Tibial nerve (tissue), 4 donors: ENCODE measurements around the gene KRTAP5-11.
"Not testable (repeated sequence)": the region's sequence is repeated elsewhere in the genome, so short reads cannot be mapped to it uniquely, and the experiment has no call there.

Source experiments
- EP300 ChIP-seq, 2 donors: sonication (generic); formaldehyde crosslinking; IDR thresholded peaks; one replicate each; pipeline ENCODE4 v1.6.1; 2017; ENCODE audit warnings: antibody characterized with exemption in 2 of 2, mild to moderate bottlenecking in 1 of 2
- POLR2A ChIP-seq, 2 donors: fragments of 450-650 bp; IDR thresholded peaks; one replicate each; pipeline ENCODE4 v1.6.1; 2017; ENCODE audit warnings: antibody characterized with exemption in 2 of 2, mild to moderate bottlenecking in 2 of 2, moderate library complexity in 2 of 2
- TF ChIP-seq, protein P1 (sequence below), 5 experiments: fragments of 200-600 bp in 3 of 5; fragments of 450-650 bp in 2 of 5; sonication (generic) in 3 of 5; IDR thresholded peaks; one replicate each; pipeline ENCODE4 v1.5.1; 2016 to 2019; ENCODE audit warnings: antibody characterized with exemption in 5 of 5, mild to moderate bottlenecking in 3 of 5, moderate library complexity in 2 of 5

DNA sequence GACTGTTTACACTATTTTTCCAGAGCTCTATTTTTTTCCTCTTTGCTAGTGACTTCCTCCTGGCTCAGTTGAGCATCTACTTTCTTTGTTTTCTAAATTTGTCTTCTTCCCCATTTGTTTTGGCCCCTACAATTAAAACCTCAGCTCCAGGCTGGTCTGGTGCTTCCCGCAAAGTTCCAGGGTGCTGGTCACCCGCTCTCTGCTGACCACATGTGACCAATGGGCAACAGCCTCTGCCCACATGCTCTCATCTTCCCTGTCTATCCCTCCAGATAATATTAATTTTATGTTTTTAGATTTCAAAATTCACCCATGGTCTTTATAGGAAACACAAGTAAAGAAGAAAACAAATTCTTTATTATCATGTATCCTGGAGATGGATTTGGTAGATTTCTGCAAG lies 294 bp upstream of the KRTAP5-11 start:
- TF ChIP-seq, protein P1, sequence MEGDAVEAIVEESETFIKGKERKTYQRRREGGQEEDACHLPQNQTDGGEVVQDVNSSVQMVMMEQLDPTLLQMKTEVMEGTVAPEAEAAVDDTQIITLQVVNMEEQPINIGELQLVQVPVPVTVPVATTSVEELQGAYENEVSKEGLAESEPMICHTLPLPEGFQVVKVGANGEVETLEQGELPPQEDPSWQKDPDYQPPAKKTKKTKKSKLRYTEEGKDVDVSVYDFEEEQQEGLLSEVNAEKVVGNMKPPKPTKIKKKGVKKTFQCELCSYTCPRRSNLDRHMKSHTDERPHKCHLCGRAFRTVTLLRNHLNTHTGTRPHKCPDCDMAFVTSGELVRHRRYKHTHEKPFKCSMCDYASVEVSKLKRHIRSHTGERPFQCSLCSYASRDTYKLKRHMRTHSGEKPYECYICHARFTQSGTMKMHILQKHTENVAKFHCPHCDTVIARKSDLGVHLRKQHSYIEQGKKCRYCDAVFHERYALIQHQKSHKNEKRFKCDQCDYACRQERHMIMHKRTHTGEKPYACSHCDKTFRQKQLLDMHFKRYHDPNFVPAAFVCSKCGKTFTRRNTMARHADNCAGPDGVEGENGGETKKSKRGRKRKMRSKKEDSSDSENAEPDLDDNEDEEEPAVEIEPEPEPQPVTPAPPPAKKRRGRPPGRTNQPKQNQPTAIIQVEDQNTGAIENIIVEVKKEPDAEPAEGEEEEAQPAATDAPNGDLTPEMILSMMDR (IDR thresholded peaks at IDR 0.05): not testable (repeated sequence)
- TF ChIP-seq EP300, POLR2A (IDR thresholded peaks at IDR 0.05): not testable (repeated sequence)
